Colonic mucosa (tissue), 4 donors: ENCODE measurements around the gene MAT1A. TPM values are rescaled to one million over a fixed set of nuclear protein-coding genes. Genes with fewer than 3 reads are reported as not detected.
"Not testable (repeated sequence)": the region's sequence is repeated elsewhere in the genome, so short reads cannot be mapped to it uniquely, and the experiment has no call there.

Experiments used
- DNase-seq: peaks from one replicate; pipeline ENCODE4 v3.0.0-alpha.2; 2020
- H3K27ac ChIP-seq: fragments of 200-600 bp; one replicate; pipeline ENCODE4 v1.8.0; 2021
- H3K27me3 ChIP-seq: fragments of 200-600 bp; one replicate; pipeline ENCODE4 v1.8.0; 2021
- H3K36me3 ChIP-seq: fragments of 200-600 bp; one replicate; pipeline ENCODE4 v1.8.0; 2021
- H3K4me1 ChIP-seq: fragments of 200-600 bp; one replicate; pipeline ENCODE4 v1.8.0; 2021; ENCODE audit warnings: mild to moderate bottlenecking
- H3K4me3 ChIP-seq: fragments of 200-600 bp; one replicate; pipeline ENCODE4 v1.8.0; 2021
- H3K9ac ChIP-seq, 2 donors: one replicate each; pipeline ENCODE4 v1.7.0; 2013; ENCODE audit warnings: control low read depth in 2 of 2, low read depth in 2 of 2, low read length in 2 of 2
- H3K9me3 ChIP-seq: fragments of 200-600 bp; one replicate; pipeline ENCODE4 v1.8.0; 2021
- intact Hi-C: fragments of 100-400 bp; cut with DNase I; formaldehyde crosslinking; loops from one replicate; pipeline ENCODE4 v1.14.1; 2022
- total RNA-seq, 2 donors: library from RNA; stranded (reverse); fragmentation: NEBNext Ultra II Directional in 1 of 2; extraction: Animal tissue kit (Norgen Biotek cat#: 25700) in 1 of 2; gene quantifications; one replicate each; pipeline ENCODE4 v1.2.1, GENCODE V29; 2021
- TF ChIP-seq, protein P1 (sequence below): fragments of 200-600 bp; IDR thresholded peaks from one replicate; pipeline ENCODE4 v1.8.0; 2022; ENCODE audit warnings: antibody characterized with exemption, mild to moderate bottlenecking
- donor health status: healthy.
- donor health status: DM: no; HTN: no; CAD: no.
- donor health status: DM: no; HTN: no; CAD: no.

MAT1A gene
- total RNA-seq, 2 donors from 2014 or later, result 1.4 to 1.8 TPM

- no peak overlapping the region for H3K4me3 ChIP-seq
- intact Hi-C loops, result no loop called here
- H3K4me1 ChIP-seq, result no peaks in the 10 kb centered on the region
- TF ChIP-seq, protein P1, sequence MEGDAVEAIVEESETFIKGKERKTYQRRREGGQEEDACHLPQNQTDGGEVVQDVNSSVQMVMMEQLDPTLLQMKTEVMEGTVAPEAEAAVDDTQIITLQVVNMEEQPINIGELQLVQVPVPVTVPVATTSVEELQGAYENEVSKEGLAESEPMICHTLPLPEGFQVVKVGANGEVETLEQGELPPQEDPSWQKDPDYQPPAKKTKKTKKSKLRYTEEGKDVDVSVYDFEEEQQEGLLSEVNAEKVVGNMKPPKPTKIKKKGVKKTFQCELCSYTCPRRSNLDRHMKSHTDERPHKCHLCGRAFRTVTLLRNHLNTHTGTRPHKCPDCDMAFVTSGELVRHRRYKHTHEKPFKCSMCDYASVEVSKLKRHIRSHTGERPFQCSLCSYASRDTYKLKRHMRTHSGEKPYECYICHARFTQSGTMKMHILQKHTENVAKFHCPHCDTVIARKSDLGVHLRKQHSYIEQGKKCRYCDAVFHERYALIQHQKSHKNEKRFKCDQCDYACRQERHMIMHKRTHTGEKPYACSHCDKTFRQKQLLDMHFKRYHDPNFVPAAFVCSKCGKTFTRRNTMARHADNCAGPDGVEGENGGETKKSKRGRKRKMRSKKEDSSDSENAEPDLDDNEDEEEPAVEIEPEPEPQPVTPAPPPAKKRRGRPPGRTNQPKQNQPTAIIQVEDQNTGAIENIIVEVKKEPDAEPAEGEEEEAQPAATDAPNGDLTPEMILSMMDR, result no peak
- H3K36me3 ChIP-seq, result no peaks in the 10 kb centered on the region
- no peak for DNase-seq
- H3K27me3 ChIP-seq, result no peaks in the 10 kb centered on the region
- no peak overlapping the region for H3K9ac ChIP-seq
- no peaks in the 10 kb centered on the region for H3K9me3 ChIP-seq
- H3K27ac ChIP-seq, result no peak overlapping the region
Observed at GRCh38 chr10:80318742-80319141, 29.3 kb upstream of the MAT1A start.

GRCh38 chr10:80315391-80315790, 25.9 kb upstream of the MAT1A start:
- Histone ChIP-seq H3K4me3 (no peak overlapping the region), H3K36me3 (no peaks in the 10 kb centered on the region)
- TF ChIP-seq, protein P1, result no peak

DNA sequence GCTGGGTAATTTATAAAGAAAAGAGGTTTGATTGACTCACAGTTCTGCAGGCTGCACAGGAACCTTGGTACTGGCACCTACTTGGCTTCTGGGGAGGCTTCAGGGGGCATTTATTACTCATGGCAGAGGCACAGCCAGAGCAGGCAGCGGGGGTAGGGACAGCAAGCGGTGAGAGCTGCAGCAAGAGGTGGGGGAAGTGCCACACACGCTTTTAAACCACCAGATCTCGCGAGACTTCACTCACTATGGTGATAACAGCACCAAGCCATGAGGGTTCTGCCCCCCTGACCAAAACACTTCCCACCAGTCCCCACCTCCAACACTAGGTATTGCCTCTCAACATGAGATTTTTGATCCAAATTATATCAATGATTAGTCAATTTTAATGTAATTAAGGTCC, 24.1 kb upstream of the MAT1A start:
- Histone ChIP-seq H3K9ac (no peak overlapping the region), H3K27me3 (no peaks in the 10 kb centered on the region), H3K36me3 (no peaks in the 10 kb centered on the region), H3K27ac (no peak overlapping the region), H3K4me3 (no peak overlapping the region), H3K4me1 (no peaks in the 10 kb centered on the region), H3K9me3 (no peaks in the 10 kb centered on the region)
- DNase-seq, result no peak
- intact Hi-C loops, result no loop called here
- TF ChIP-seq, protein P1, result no peak

More at GRCh38 chr10:80315391-80315790, 25.9 kb upstream of the MAT1A start:
- no peak overlapping the region for H3K27ac ChIP-seq
- intact Hi-C loops, result no loop called here
- H3K9me3 ChIP-seq, result no peaks in the 10 kb centered on the region
- H3K9ac ChIP-seq, result no peak overlapping the region
- no peaks in the 10 kb centered on the region for H3K27me3 ChIP-seq
- no peaks in the 10 kb centered on the region for H3K4me1 ChIP-seq
- DNase-seq, result no peak

- H3K9me3 ChIP-seq, H3K9ac ChIP-seq, DNase-seq, H3K27ac ChIP-seq, H3K27me3 ChIP-seq, H3K4me1 ChIP-seq, H3K36me3 ChIP-seq, intact Hi-C loops, H3K4me3 ChIP-seq: not testable (repeated sequence)
Observed at GRCh38 chr10:80305989-80306388, 16.5 kb upstream of the MAT1A start.

GRCh38 chr10:80296942-80297341, 7.5 kb upstream of the MAT1A start:
- TF ChIP-seq, protein P1, result no peak
- Histone ChIP-seq H3K4me3 (no peak overlapping the region), H3K36me3 (no peaks in the 10 kb centered on the region), H3K9ac (no peak overlapping the region), H3K4me1 (no peaks in the 10 kb centered on the region), H3K9me3 (no peaks in the 10 kb centered on the region), H3K27me3 (no peaks in the 10 kb centered on the region), H3K27ac (no peak overlapping the region)
- no peak for DNase-seq
- intact Hi-C loops, result no loop called here

DNA sequence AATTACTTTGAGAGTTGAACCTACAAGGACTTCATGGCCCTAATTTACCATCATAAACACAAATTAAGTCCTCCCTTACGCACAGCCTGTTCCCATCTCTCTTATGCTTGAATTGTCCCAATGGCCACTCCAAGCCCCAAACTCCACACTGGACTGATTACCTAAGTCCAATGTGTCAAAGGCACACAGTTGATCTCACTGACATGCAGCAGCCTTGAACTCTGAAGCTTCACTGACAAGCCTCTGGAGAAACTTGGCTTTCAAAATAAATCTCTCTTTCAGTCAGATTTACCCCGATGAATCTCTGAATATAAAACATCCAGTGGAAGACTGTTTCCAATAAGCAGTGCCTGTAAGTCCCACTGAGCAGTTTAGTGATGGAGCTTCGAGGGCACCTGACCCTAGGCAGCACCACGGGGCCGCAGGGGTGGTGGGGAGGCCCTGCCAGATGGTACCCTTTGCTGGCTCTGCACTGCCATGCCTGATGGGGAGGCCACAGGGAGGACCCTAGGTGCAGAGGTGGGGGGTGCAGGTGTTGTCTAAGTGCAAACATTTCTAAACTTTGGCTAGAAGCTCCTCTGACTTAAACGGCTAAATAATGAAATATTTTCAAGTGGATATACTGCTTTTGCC, 3.3 kb upstream of the MAT1A start:
- TF ChIP-seq, protein P1, result no peak
- Histone ChIP-seq H3K27ac (no peak overlapping the region), H3K36me3 (no peaks in the 10 kb centered on the region), H3K27me3 (no peaks in the 10 kb centered on the region), H3K9me3 (no peaks in the 10 kb centered on the region), H3K4me1 (no peaks in the 10 kb centered on the region), H3K9ac (no peak overlapping the region), H3K4me3 (no peak overlapping the region)
- DNase-seq, result no peak
- intact Hi-C loops, result no loop called here
